Measurements from ENCODE around the gene TGM2.

TGM2 gene

DNA sequence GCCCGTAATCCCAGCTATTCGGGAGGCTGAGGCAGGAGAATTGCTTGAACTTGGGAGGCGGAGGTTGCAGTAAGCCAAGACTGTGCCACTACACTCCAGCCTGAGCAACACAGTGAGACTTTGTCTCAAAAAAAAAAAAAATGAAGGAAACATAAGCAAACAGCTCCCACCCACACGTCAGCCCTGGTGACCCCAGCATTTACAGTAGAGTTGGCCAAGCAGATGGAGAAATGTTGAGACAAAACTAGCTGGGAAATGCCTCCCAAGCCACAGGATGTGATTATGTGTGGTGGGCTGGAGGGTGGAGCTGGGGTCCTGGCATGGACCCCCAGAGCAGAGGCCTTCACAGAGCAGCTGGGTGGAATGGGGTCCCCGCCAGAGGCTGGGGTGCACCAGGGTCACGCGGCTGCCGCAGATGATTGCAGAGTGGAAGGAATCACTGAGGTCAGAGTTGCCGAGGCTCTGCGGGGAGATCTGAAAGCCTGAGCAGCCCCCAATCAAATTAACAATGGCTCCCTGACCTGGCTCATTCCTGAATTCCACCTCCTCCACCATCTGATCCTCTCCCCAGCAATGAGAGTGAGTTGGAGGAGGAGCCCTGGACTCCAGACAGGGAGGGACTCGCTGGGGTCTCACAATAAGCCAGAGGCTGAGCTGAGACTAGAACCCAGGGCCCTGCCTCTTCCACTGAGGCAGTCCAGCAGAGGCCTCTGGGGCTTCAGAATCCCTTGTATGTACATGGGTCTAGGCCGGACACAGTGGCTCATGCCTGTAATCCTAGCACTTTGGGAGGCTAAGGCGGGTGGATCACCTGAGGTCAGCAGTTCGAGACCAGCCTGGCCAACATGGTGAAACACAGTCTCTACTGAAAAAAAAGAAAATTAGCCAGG is 34.7 kb upstream of the TGM2 start:
- peak; percentile 56 to 79 for DNase-seq

DNA sequence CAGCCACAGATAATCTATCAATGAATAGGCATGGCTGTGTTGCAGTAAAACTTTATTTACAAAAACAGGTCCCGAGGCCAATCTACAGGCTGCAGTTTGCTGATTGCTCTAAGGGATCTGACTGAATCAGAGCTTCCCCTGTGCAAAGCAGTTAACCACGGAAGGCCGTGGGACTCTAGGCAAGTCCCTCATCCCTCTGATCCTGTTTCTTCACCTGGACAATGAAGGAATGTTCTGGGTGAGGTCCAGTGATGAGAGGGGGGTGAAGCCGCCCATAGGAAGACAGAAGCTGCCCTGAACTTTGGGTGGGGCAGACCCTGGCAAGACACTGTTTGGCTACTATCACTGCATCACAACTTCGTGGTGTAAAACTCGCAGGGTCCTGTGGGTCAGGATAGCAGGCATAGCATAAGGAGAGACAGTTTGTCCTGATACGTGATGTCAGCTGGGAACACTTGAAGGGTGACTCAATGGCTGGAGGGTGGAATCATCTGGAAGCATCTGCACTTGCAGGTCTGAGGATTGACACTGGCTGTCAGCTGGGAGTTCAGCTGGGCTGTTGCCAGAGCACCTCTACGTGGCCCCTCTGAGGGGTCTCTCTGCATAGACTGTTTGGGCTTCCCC is 33.3 kb upstream of the TGM2 start:
- DNase-seq: no peak

DNA sequence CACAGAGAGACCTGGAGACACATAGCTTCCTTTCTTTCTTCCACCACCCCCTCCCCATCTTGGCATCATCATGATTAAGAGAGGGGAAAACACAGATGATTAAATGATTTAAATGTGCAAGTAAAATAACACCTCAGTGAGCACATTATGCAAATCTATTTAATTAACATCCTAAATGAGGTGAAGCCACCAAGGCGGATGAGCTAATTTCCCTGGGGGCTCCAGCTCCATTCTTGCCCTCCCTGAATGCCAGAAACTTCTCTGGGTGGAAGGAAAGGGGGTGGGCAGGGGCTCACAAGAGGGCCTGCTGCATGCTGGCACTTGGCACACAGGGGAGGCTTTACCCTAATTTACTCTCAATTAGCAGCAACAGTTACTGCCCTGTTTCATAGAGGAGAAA is 32.5 kb upstream of the TGM2 start:
- no peak for DNase-seq

DNA sequence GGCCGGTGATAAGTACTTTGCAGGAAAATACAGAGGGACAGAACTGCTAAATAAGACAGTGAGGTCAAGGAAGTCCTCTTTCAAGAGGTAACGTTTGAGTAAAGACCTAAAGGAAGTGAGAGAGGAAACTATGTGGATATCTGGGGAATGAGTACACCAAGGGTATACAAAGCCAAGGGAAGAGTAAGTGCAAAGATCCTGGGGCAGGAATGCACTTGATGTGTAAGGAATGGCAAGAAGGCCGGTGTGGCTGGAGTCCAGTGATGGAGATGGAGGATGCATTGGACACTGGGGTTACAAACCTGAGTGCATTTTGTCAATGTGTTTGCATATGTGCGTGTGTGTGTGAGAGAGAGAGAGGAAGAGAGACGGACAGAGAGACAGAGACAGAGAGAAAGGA is 32.1 kb upstream of the TGM2 start:
- DNase-seq: no peak

DNA sequence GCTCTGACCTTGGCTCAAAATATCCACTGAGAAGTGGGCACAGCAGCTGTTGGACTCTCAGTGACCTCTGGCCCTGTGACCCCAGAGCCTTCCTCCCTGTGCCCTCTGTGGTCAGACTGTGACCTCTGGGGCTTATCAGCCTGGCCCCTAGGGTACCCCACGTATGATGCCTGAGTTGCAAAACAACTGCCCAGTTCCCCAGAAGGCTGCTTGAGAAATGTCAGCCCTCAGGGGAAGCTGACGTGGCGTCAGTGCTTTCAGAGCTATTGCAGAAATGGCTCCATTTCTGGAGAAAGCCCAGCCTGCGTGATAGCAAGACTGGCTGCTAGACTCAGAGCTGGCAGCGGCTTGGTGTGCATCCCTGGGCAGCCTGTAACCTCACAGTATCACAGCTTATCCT is 31.5 kb upstream of the TGM2 start:
- peak; percentile 94 to 95 for DNase-seq

DNA sequence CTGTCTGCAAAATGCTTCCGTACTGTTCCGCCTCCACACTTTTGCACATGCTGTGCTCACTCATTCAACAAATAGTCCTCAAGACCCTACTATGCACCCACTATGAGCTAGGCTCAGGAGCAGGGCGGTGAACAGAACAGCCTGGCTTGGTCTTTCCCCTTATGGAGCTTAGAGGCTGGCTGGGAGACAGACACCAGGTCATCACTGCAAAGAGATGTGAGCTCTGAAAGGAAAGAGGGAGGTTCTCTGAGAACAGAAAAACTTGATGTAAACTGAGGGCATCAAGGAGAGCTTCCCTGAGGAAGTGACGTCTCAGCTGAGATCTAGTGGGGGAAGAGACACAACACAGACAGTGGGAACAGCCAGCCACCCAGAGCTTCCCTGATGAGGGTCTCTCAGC is 31.0 kb upstream of the TGM2 start:
- DNase-seq: peak in 1 of 2 donors; percentile 25

DNA sequence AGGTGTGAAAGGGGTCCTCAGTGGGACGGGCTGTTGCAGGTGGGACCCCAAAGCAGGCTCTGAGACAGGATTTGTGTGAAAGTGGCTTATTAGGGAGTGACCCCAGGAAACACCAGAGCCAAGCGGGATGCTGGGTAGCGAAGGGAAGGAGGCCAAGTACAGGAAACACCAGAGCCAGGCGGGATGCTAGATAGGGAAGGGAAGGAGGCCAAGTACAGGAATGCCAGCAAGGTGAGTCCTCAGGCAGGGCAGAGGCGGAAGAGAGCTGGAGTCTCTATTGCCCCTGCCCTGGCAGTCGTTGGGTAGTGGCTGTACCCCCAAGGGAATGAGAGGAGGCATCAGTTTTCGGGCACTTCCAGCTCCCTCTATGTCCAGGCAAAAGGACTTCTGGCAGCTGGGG is 30.5 kb upstream of the TGM2 start:
- no peak for DNase-seq

DNA sequence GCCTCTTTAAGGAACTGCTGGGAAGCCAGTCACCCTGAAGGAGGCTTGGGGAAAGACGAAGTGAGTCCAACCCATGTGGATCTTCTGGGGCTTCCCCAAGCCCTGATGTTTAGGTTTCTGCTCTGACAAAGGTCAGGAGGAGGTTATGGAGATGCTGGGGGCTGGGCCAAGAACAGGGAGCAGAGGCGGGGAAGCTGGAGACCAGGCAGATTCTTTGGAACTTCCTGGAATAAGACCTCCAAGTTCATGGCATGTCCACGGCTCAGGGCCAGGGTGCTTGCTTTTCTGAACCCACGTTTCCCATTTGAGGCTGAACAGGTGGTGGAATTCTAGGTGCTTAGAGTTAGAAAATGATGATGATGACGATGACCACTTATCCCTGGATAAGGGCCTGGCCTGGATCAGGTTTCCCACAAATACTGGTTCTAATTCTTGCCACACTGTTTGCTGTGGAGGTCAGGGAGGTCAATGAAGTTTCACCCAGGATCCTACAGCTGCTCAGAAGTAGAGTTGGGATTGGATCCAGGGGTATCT is 30.0 kb upstream of the TGM2 start:
- DNase-seq: peak; percentile 80 to 86

DNA sequence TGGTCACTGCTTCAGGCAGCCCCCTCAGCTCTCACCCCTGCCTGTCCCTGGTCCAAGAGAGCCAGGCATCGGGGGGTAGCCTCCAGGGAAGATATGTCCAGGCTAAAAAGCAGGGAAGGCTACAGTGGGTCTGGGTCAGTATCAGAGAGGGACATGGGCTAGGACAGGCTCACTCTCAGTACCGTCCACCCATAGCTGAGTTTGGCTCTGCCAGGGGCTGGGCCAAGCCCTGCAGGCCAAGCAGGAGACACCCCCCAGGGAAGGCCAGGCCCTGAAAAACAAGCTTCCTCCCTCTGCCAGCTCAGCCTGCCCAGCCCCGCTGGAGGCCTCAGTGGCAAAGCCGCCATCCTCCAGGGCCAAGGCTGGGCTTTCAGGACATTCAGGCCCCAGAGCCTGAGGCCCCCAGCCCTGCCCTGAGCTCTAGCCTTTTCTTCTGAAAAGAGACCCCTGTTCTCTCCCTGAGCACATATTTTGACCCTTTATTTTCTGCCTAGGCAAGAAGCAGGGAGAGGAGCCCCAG is 28.6 kb upstream of the TGM2 start:
- no peak for DNase-seq

DNA sequence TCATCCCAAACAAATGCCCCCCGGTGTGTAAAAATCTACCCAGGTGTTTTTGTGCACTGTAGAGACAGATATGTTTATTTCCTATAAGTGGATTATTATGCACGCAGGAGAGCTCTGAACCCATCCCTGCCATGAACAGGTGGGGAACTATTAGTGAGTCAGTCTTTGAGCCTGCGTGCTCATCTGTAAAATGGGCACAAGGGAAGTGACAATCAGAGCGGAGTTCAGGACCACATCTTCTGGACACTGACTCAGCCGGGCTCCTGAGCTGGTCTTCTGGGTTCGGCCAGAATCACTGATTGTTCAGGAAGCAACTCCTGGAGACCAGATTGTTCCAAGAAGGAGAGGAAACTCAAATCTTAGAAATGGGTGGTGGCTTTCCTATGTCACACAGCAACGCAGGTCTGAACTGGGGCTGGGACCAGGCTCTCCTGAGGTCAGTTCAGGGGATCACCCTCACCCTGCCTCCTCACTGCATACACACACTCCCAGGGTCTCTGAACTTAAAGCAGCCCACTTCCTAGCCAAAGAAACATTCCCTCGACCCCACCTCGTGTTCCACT is 27.3 kb upstream of the TGM2 start:
- no peak for DNase-seq

DNA sequence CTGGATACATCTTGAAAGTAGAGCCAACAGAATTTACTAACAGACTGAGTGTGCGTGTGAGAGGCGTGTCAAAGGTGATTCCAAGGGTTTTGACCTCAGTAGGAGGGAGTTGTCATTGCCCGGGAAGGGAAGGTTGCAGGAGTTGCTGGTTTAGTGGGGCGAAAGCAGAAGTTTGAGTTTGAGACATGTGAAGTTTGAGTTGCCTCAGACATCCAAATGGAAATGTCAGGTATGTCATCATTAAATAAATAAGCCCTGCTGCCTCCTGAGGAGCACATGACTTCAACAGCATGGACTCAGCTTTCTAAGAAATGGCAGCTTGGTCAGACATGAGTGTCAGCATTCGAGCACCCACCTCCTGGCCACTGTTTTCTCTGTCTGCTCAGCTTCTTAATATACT is 26.6 kb upstream of the TGM2 start:
- peak; percentile 70 to 91 for DNase-seq

DNA sequence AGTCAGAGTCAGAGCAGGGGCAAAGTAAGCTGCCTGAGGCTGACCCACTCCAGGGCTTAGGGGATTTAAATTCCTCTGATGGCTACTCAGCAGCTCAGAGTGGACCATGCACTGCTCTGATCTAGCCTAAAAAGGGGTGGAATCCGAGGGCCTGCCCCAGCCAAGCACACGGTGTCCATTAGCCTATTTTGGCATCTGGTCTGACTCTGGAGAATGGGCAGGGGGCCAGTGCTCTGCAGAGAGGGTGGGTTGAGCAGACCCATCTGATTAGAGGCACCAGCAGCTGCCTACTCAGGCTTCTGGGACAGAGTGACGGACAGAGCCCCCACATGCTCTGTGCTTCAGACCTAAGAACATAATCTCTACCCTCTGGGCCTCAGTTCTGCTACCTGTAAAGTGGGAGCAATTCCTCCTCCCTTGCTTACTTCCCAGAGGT is 25.9 kb upstream of the TGM2 start:
- DNase-seq: no peak

DNA sequence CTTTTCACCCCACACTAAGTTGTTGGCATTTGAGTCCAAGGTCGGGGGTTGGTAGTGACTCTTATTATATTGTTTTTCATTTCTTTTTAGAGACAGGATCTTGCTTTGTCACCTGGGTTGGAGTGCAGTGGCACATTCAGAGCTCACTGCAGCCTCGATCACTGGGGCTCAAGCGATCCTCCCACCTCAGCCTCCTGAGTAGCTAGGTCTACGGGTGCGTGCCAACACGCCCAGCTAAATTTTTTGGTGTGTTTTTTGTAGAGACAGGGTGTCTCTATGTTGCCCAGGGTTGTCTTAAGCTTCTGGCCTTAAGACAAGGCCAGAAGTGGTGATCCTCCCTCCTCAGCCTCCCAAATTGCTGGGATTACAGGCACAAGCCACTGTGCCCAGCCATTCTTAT is 25.1 kb upstream of the TGM2 start:
- DNase-seq: no peak

DNA sequence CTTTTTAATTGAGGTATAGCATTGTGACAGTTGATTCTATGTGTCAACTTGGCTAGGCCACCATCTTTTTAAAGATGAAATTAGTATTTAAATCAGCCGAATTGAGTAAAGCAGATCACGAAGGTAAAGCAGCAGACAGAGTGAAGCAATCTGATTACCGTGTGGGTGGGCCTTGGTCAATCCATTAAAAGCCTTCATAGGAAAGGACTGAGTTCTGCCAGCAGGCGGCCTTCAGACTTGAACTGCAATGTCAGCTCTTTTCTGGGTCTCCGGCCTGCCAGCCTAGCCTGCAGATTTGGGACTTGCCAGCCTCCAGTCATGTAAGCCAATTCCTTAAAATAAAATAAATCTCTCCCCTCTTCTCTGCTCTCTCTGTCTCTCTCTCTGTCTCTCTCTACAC is 22.4 kb upstream of the TGM2 start:
- peak; percentile 78 to 85 for DNase-seq

DNA sequence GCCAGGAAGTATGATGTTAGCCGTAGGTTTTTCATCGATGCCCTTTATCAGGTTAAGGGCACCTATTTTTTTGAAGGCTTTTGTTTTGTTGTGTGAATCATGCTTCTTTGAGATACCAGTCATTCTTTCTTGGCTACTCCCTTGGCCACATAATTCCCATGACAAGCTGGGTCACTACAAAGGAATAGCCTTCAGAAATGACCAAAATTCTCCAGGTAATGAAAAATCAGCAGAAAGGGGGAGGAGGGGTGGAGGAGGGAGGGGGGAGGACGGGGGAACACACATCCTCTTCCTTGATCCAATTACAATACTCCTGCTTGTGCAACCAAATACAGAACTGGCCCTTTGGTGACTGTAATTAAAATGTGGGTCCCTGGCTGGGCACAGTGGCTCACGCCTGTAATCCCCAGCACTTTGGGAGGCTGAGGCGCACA is 21.7 kb upstream of the TGM2 start:
- DNase-seq: no peak

DNA sequence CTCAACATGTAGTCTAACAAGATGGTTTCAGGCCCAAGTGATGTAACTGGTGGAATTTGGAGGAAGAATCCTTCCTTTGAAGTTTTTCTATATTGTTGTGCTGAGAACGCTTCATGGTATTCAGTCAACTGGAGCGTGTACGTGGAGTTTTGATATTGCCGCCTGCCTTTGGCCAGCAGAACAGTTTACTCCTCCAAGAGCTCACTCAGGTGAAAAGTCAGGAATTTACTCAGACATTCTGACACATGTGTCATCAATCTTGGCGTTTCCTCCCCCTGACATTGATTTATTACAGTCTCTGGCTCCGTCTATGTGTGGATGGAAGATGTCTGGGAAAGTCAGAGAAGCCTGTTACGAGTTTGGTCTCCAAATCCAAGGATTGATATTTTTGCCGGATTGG is 19.0 kb upstream of the TGM2 start:
- DNase-seq: no peak

DNA sequence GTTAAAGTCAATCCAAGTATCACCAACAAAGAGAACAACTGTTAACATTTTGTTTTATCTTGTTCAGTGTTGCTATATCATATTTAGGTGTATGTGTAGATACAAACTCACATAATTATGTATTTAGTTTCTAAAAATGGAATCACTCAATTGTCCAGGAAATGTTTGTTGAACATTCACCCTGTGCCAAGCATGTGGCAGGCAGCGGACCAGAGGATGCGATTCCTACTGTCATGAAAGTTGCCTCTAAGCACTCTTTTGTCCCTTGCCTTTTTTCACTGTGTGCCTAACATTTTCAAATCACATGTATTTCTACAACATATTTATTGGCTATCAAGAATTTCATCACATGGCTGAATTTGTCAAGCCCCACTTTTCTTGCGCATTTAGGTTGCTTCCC is 16.9 kb upstream of the TGM2 start:
- DNase-seq: no peak

DNA sequence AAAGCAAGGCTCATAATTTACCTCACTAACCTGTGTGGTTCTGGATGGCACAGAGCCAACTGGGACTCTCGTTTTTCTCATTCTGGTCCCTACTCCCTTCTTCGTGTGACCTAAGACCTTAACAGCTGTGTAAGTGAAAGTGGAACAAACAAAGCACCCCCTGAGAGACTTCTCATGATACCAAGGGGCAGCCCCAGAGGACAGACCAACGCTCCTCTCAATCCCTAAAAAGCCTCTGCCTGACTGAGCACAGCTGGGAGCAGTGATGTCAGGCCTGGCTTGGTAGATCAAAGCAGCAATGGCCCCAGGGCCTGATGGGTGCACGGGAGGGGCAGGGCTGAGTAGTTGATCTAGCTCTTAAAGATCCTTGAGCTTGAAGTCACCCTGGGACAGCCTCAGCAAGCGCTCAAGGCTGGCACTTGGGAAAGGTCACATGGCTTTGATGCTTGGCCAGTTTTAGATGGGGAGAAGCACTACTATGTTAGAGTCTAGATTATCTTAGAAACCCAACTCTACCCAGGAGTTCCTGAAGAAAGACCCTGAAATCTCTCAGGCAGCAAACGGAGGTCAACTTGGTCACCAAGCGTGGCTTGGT is 16.2 kb upstream of the TGM2 start:
- DNase-seq: no peak

DNA sequence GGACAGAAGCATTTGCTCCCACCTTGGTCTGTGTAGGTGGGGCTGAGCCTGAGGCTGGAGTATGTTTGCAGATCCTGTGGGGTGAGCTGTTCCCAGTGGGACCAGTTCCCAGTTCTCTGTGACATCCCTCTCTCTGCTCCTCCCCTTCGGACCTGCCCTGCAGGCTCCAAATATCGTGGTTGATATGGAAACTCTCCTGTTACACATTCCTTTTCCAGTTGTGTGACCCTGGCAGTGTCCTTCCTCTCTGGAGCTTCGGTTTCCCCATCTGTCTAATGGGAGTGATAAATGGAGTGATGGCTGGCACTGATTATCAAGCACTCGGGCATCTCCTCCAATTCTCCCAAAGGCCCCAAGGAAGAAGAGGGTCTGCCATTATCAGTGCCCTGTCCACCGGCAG is 15.7 kb upstream of the TGM2 start:
- DNase-seq: no peak

DNA sequence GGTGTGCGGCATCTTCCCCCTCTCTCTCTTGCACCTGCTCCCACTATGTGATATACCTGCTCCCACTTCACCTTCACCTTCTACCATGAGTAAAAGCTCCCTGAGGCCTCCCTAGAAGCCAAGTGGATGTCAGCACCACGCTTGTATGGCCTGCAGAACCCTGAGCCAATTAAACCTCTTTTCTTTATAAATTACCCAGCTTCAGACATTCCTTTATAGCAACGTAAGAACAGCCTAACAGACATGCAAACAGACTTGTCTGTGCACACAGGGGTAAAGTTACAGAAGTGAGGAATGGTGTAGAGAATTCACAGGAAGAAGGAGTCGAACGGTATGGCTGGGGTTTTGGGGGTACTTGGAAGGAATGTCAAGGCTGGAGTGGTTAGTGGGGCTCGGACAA is 14.8 kb upstream of the TGM2 start:
- DNase-seq: no peak

DNA sequence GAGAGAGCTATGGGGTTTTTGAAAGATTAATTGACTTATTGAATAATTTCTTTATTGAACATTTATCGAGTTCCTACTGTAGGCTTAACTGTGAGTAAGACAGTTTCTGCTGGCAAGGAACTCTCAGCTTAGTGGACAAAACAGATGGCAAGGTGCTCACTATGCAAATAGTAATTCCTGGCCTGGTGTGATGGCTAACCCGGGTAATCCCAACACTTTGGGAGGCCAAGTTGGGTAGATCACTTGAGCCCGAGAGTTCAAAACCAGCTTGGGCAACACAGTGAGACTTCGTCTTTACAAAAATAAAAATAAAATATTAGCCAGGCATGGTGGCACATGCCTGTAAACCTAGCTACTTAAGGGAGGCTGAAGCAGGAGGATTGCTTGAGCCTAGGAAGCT is 13.5 kb upstream of the TGM2 start:
- DNase-seq: no peak

DNA sequence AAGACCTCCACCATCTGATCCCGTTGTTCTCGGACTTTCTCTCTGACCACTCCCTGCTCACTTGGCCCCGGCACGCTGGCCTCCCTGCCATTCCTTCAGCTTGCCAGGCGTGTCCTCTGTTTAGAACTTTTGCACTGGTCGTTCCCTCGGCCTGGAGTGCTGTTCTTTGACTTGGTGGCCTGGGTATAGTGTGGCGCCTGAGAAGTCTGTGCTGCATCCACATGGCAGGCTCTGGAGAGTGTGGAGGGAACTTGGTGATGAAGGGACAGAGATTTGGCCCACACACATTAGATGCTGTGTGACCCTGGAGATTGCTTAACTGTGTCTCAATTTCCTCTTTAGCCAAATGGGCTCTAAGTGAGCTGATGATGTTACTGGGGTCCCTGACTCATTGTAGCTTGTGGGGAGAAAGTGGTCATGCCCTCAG is 13.0 kb upstream of the TGM2 start:
- DNase-seq: peak; percentile 85 to 94

DNA sequence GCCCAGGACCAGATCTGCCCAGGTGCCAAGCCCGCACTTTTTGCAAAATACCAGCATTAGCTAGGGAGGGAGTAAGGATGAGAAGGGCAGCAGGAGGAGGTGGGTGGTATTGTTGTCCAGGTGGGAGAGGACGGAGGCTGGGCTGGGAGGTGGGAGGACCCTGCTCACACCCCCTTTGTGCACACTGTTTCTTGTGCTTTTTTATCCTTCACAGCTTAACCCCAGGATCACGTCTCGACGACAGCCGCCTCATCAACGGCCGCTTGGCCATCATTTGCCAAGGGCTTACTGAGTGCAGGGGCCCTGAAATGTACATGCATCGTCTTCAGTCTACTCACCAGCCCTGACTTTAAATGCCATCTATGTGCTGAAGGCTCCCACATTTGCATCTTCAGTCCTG is 12.1 kb upstream of the TGM2 start:
- DNase-seq: no peak

Data from inflammatory macrophage treated with lipopolysaccharide for 1 hour (primary cell).